ENCODE results near the gene FUT7. TPM values are rescaled to one million over a fixed set of nuclear protein-coding genes. Genes with fewer than 3 reads are reported as not detected.
A peak's percentile ranks its signal among the peaks of the same experiment; 100 is the strongest.

The FUT7 gene
- total RNA-seq, 4 donors from 2014 or later, result 0.20 TPM; not detected in 3

DNA sequence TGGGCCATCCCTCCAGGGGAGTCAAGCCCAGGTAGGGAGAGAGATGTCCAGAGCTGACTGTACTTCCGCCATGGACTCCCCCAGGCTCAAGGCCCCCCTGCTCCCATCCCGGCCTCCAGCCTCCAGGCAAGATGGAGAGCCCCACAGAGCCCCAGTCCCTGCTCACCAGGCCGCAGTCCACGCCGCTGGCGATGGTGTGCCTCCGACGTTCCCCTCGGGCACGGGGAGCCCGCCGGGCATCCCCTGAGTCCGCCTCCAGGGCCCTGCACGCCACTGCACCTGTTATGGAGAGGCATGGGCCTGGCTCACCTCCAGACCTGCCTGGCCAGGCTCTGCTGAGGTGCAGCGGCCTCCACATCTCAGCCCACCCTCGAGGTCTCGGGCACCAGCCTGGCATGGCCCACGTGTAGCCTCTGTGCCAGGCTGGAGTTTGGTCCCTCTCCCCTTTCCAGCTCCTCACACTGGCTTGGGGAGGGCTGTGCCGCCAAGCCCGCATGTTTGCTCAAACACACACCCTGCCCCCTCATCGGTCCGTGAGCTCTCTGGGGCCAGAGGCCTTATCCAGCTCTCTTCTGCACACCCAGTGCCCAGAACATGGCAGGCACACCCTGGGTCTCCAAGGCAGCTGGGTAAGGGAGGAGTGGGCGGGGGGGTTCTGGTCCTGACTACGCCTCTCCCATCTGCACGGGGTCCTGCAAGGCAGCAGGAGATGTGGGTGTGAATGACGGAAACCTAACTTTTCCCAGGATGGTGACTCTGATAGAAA is 34.4 kb upstream of the FUT7 start:
- Histone ChIP-seq H3K4me3 (no peak overlapping the region), H3K36me3 (no peaks in the 10 kb centered on the region), H3K27ac (no peak overlapping the region), H3K4me1 (peaks cover 0 to 31% (median 5%) of the 10 kb centered on the region in 3 donors), H3K9me3 (no peaks in the 10 kb centered on the region), H3K27me3 (peaks cover 49% of the 10 kb centered on the region)
- no peak for TF ChIP-seq POLR2A (IDR thresholded peaks at IDR 0.05)
- TF ChIP-seq POLR2AphosphoS5 (IDR thresholded peaks at IDR 0.05), result no peak
- no peak for TF ChIP-seq EP300 (IDR thresholded peaks at IDR 0.05)
- TF ChIP-seq, protein P1, sequence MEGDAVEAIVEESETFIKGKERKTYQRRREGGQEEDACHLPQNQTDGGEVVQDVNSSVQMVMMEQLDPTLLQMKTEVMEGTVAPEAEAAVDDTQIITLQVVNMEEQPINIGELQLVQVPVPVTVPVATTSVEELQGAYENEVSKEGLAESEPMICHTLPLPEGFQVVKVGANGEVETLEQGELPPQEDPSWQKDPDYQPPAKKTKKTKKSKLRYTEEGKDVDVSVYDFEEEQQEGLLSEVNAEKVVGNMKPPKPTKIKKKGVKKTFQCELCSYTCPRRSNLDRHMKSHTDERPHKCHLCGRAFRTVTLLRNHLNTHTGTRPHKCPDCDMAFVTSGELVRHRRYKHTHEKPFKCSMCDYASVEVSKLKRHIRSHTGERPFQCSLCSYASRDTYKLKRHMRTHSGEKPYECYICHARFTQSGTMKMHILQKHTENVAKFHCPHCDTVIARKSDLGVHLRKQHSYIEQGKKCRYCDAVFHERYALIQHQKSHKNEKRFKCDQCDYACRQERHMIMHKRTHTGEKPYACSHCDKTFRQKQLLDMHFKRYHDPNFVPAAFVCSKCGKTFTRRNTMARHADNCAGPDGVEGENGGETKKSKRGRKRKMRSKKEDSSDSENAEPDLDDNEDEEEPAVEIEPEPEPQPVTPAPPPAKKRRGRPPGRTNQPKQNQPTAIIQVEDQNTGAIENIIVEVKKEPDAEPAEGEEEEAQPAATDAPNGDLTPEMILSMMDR (IDR thresholded peaks at IDR 0.05), result no peak
- no peak for ATAC-seq
- 84% methylated on average over 13 of the region's 26 CpGs; no CpG with 5 or more reads in 1 of the 2 donors for WGBS, 2 donors (ENCODE audit: low coverage in 1 of 2)

DNA sequence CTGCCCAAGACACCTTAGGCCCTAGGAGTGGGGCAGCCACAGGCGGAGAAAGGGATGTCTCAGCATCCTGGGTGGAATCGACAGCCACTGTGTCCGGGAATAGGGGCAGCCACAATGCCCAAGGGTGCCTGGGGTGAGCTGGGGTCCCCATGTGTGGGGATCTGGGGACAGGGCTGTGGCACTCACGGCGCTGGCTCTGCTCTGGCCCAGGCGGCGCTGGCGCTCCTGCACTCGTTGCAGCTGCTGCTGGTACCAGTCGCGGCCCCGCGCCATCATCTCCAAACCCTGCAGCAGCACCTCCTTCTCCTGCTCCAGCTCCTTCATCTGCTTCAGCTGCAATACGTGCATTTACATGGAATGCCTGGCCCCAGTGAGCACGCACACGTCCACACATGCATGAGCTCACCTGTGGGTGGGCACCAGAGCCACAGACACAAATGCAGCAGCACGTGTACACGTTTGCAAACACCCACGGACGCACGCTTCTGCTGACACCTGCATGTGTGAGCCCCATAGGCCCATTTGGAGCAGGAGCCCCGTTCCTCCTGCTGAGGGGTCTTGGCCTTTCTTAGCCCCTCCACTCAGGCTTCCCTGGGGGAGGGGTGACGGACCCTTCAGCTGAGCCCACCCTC is 33.6 kb upstream of the FUT7 start:
- Histone ChIP-seq H3K27me3 (peaks cover 49% of the 10 kb centered on the region), H3K9me3 (no peaks in the 10 kb centered on the region), H3K36me3 (no peaks in the 10 kb centered on the region), H3K4me1 (peaks cover 0 to 23% (median 5%) of the 10 kb centered on the region in 3 donors), H3K27ac (no peak overlapping the region), H3K4me3 (no peak overlapping the region)
- TF ChIP-seq POLR2AphosphoS5 (IDR thresholded peaks at IDR 0.05), result no peak
- TF ChIP-seq EP300 (IDR thresholded peaks at IDR 0.05), result no peak
- TF ChIP-seq POLR2A (IDR thresholded peaks at IDR 0.05), result no peak
- TF ChIP-seq, protein P1 (IDR thresholded peaks at IDR 0.05), result no peak
- no peak for ATAC-seq
- 99 to 100% methylated on average over 1 to 12 of the region's 23 CpGs for WGBS, 2 donors (ENCODE audit: low coverage in 1 of 2)

DNA sequence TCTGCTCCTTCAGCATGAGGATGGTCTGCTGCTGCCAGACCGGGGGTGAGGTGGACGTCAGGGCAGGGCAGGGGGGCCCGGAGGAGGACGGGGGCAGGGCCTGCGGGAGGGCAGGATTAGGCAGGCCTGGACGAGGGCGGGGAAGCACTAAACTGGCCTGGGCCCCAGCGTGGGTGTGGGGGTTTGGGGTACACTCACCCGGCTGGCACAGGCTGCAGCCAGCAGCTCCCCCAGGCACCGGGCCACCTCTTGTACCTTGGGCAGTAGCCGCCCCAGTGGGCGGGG is 32.9 kb upstream of the FUT7 start:
- peaks cover 0 to 17% (median 5%) of the 10 kb centered on the region in 3 donors for H3K4me1 ChIP-seq
- H3K36me3 ChIP-seq, result no peaks in the 10 kb centered on the region
- no peaks in the 10 kb centered on the region for H3K9me3 ChIP-seq
- TF ChIP-seq POLR2AphosphoS5 (IDR thresholded peaks at IDR 0.05), result no peak
- TF ChIP-seq, protein P1 (IDR thresholded peaks at IDR 0.05), result no peak
- TF ChIP-seq EP300 (IDR thresholded peaks at IDR 0.05), result no peak
- no peak for TF ChIP-seq POLR2A (IDR thresholded peaks at IDR 0.05)
- no peak overlapping the region for H3K27ac ChIP-seq
- H3K27me3 ChIP-seq, result peaks cover 44% of the 10 kb centered on the region
- ATAC-seq, result no peak
- WGBS, 2 donors (ENCODE audit: low coverage in 1 of 2), result no CpG with 5 or more reads among the region's 12 CpGs
- no peak overlapping the region for H3K4me3 ChIP-seq

DNA sequence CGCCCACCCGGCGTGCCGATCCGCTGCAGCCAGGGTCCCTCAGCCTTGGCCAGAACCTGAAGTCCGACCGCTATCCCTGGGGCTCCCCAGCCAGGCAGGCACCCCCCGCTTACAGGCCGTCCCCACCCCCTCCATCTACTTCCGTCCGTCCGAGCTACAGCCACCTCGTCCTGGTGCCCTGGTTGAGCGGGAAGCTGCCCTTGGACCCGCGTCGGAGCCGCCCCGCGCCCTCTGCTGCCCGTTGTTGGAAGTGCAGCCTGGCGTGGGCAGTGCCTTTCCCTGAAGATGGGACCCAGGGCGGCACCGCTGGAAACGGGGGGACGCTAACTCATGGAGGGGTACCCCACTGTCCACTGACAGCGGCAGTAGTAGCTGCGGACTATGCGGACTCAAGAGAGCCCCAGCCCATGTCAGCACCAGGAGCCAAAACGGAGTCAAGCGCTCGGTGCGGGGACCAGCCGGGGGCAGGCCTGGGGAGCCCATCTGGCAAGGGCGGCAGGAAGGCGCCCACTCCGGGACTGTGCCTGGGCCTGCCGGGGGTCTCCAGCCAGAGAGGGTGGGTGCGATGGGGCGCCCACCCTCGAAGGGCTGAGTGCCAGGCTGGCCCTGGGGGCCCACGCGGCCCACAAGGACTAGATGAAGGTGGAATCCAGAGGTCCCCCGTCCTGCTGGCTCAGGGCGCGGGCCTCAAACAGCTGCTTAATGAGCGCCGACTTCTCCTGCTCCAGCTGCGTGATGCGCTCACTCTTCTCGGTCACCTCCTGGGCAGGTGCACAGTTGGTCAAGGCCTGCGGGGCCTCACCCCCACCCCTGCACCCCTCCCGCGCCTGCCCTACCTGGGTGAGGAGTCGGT is 32.4 kb upstream of the FUT7 start:
- no peaks in the 10 kb centered on the region for H3K9me3 ChIP-seq
- WGBS, 2 donors (ENCODE audit: low coverage in 1 of 2), result 72% methylated on average over 7 of the region's 55 CpGs; no CpG with 5 or more reads in 1 of the 2 donors
- peaks cover 0 to 11% (median 5%) of the 10 kb centered on the region in 3 donors for H3K4me1 ChIP-seq
- peaks cover 38% of the 10 kb centered on the region for H3K27me3 ChIP-seq
- H3K4me3 ChIP-seq, result no peak overlapping the region
- ATAC-seq, result peak; percentile 60
- H3K36me3 ChIP-seq, result no peaks in the 10 kb centered on the region
- no peak overlapping the region for H3K27ac ChIP-seq
- TF ChIP-seq, protein P1 (IDR thresholded peaks at IDR 0.05), result peak in 3 of 4 experiments; percentile 95 to 98 (median 96)
- TF ChIP-seq EP300 (IDR thresholded peaks at IDR 0.05), result no peak
